Esophagus squamous epithelium (tissue), 4 donors: ENCODE results near the gene HCAR2.

Source experiments
- CTCF ChIP-seq, 6 experiments: fragments of 450-650 bp in 4 of 6; fragments of 200-600 bp in 2 of 6; sonication (generic) in 2 of 6; IDR thresholded peaks; one replicate each; pipeline ENCODE4 v1.5.1; 2016 to 2019; ENCODE audit warnings: antibody characterized with exemption in 6 of 6, mild to moderate bottlenecking in 4 of 6, moderate library complexity in 4 of 6
- POLR2A ChIP-seq, 4 donors: fragments of 450-650 bp; IDR thresholded peaks; one replicate each; pipeline ENCODE4 v1.6.1; 2017; ENCODE audit warnings: antibody characterized with exemption in 4 of 4, mild to moderate bottlenecking in 4 of 4, moderate library complexity in 3 of 4

GRCh38 chr12:122732611-122733010 is 29.5 kb upstream of the HCAR2 start:
- TF ChIP-seq CTCF (IDR thresholded peaks at IDR 0.05) (no peak), POLR2A (IDR thresholded peaks at IDR 0.05) (no peak)
